GM18502 (cell line): Measurements from ENCODE around the gene KDM3B.

Source experiments
- ATAC-seq: cut with Tn5 transposase; IDR thresholded peaks from one replicate; pipeline ENCODE4 v1.9.1; 2021; ENCODE audit warnings: mild to moderate bottlenecking; ENCODE audit not compliant: unreplicated experiment, poor library complexity

Gene KDM3B

DNA sequence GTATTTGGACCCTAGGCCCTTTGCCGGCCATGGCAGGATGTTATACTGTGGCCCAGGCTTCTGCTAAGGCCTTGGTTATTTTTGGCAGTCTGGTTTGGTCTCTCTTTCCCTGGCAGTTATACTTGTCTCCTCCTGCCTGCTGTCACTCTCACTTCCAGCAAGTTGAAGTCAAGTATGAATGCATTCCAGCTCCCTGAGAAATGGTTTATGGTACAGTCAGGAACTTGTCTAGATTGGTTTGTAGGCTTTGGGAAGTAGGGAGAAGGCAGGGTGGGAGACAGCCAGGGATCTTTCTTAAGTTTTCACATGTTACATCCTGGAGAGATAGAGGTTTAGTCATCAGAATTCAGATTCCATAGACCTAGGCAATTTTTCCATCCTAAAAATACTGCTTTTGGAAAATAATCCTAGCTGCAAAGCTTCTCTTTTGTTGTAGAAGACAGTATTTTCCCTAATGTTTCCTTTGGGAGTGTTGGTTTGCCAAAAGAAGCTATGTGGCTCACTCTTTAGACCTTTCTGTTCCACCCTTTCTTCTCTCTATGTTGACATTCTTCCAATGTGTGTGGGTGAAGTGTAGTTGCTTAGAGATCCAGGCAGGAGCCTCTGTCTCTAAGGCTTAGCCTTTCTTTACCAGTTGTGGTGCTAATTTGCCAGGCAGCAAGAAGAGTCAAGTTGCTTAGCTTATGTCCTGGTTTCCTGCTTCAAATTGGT is 2.5 kb upstream of the KDM3B start:
- no peak for ATAC-seq

DNA sequence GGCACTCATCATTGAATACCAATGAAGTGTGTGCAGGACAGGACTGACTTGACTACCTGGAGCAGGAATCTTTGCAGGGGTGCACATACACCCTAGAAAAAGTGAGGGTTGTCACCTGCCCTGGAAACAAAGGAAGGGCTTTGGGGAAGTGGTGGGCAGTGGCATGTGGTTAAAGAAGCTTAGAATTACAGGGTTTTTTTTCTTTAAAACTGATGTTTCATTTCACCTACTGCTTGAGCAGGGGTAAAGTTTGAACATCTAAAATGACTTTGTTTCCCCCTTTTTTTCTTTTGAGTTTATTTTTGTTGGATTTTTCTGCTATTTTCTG is 2.0 kb upstream of the KDM3B start:
- no peak for ATAC-seq

DNA sequence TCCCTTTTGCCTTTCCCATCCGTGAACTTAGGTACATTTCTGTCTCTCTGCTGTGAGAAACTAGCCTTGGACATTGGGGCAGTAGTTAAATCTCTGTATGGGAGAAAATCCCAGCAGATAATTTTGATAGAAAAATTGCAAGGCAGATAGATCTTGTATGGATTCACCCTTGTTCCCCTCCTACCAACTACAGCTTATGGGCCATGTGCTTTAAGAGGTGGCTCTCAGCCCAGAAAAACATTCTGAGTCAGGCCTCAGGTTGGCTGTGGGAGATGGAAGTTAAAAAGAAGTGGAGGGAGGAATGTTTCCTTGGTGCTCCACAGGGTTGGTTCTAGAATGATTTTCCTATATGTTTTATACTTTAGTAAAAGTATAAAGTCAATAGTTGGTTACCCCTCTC is 1.4 kb upstream of the KDM3B start:
- ATAC-seq: no peak

DNA sequence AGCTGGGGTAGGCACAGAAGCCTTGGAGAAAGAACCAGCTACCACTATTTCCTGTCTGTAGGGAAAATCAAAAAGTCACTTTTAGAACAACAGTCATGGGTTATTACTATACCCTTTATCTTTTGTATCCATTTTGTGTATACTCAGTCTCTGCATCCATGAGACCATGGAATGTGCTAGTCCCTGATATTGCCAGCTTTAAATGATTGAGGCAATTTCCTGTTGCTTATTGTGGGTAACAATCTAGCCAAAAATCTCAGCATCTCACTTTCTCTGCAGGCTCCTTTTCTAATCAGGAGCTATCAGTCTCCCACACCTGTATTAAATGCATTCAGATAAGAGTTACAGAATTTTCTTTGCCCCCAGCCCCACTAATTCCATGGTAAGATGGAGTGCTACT is 968 bp upstream of the KDM3B start:
- no peak for ATAC-seq

DNA sequence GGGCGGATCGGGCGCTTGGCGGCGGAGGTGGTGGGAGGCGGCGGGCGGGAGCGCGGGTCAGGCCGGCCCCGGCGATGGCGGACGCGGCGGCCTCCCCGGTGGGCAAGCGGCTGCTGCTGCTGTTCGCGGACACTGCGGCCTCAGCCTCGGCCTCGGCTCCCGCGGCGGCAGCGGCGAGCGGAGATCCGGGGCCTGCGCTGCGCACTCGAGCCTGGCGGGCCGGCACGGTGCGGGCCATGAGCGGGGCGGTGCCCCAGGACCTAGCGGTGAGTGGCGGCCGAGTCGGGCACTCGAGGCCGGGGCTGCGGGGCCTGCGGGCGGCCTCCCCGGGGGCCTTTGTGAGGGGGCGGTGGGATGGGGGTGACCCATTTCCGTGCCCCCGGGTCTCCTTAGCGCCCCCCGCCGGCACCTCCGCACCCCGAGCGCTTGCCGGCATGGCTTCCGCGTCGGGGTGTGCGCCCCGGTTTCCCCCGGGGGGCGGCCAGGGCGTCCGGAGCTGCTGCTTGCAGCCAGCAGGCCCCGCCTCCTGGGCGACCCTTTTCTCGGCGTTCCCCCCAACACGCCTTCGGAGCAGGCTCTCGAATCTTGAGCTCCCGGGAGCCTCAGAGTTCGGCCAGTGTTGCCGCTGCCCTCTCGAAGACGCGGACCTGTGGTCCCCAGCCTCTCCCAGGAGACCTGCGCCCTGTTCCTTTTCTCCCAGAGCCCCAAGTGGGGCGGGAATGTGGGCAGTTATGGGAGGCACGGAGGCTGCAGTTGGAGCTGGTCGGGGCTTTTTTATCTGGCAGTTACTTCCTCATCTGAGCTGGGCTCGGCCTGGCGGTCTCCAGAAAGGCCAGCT is 456 bp downstream of the KDM3B start:
- peak; percentile 45 for ATAC-seq

DNA sequence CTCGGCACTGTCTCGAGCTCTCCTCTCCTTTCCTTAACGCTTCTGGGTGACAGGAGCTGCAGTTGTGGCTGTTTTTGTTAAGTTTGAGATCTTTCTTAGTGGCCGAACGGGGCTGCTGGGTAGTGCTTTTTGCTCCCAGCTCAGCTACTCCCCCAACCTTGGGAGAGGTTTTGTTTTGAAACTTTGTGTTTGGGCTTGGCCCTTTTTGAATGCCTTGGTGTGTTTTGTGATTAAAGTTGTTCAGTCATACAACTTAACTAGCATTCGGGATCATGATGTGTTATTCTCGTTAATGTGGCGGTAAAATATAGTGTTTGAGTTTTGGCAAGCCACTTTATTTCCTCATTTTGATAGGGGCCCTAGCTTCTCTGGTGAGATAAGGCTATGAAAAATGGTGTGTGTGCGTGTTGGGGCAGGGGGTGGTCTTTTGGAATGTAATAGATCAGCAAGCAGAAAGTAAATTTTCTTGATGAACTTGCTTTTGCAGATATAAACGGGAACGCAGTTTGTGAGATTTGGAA is 1.1 kb downstream of the KDM3B start:
- no peak for ATAC-seq

DNA sequence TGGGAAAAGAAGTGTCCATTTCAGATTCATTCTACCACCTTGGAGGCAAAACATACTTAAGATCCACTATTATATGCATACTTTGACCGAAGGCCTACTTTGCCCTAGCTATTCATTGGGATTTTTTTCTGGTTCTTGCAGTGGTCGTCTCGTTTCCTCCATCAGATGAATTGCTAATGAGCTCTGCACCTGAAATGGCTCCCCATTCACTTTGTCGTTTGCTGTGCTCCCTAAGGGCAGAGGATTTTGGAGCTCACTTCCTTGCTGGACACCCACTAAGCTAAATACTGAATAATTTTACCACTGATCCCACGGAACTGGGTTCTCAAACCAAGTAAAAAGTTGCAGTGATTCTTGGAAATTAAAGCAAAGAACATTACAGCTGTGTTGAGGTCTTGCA is 1.9 kb downstream of the KDM3B start:
- ATAC-seq: no peak

DNA sequence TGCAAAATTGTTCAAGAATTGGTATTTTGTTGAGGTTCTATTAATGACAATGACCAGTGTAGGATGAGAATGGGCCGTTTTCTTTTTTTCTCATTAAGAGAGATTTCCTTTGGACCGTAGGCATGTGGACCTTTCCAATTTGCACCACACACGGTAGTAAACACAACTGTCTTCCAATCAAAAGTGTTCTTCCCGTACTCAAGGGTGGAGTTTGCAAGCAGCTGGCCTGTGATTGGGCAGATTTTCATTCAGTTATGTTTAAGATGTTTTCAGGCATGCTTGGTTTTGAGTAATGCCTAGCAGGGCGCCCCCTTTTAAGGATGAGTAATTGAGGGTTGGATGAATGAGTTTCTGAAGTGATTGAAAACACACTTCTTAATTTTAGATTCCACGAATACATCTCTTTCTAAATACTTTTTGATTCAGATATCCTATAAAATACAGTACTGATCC is 2.5 kb downstream of the KDM3B start:
- no peak for ATAC-seq

DNA sequence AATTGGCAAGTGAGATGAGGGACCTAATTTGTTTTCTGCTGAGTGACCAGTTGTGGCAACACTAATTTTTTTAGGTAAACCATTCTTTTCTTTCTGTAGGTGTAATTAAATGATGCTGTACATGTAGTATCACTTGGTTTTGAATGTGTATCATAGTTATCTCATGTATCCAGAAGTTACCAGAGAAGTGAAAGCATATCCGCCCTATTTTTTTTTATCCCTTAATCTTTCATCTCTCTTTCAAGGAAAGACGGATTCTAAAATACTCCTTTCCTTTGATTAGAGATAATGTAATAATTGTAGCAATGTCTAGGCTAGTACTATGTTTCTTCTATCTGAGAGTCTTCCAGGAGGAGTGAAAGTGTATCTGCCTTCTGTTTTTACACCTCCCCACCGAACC is 7.1 kb downstream of the KDM3B start:
- no peak for ATAC-seq

DNA sequence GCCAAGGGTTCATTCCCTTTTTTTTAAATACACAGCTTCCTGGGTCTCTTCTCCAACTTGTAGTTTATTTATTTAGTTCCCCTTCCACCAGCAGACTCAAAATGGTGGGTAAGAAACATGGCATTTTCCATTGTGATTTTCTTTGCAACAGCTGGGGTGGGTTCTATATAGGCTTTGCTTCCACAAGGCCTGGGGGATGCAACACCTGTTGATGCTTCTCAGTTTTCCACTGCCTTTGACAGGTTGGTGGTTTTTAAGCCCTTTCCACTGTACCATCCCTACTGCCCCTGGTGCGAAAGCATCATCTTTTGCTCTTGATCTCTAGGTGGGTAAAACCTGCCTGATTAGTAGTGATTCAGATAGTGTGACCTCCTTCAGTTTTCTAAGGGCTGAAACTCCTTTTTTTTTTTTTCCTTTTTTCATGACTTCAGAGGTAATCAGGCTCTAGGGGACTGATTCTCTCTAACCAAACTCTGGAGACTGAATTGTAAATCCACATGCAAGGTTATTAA is 8.5 kb downstream of the KDM3B start:
- no peak for ATAC-seq

DNA sequence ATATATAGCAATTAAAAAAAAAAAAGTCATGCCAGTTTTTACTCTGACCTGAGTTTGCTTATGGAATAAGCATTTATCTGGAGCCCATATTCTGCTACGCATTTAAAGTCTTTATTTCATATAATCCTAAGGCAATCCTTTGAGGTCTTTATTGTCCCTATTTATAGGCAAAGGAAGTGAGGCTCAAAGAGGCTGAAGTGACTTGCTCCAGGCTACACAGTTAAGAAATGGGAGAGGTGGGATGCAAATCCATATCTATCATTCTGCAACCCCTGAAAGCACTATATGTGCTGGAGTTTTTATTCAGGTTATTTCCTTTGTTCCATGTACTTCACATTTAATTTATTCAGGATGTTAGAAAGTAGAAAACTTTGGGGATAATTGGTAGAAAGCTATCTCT is 12.1 kb downstream of the KDM3B start:
- ATAC-seq: no peak

DNA sequence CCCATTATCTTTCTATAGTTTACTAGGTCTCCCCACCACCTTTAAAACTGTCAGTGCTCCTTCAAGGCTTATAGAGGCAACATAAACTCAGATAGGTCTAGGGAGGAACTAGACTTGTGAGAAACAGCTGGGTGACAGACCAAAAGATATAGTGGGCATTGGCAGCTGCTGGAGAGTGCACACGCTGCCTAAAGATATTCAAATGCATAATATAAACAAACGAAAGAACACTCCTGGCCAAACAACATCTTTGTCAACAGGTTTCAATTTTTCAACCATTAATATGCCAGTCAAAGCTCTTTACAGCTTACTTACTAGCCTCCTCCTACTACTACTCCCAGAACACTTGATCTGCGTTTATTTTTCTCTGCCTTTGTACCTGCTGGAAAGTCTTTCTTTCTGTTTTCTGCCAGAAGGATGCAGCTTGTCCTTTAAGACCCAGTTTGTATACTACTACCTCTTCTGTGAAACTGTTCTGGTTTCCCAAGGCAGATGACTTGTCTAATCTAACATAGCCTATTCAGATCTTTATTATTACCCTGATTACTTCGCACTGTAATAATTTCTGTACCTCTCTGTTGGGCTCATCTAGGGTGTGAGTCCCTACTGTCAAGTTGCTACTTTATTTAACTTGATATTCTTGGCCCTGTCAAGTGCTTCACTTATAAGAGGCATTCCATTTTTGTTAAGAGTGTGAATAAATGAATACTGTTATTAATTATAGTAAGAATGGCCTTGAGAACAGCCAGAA is 14.3 kb downstream of the KDM3B start:
- ATAC-seq: no peak

DNA sequence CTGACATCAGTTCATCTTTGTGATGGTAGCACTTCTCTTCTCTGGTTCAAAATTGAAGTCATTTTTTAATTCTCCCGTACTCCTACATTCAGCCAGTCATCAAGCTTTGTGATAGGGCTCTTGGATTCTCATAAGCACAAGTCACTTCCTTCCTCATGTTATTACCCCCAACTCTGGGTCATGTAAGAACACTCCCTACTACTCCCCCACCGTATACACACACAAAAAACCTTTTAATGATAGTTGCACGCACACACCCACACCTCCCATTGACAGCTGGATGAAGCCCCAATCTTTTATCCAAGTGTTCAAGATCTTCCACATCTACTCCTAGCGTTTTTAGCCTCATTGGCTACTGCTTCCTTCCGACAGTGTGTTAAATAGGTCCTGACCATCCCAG is 16.8 kb downstream of the KDM3B start:
- ATAC-seq: no peak

DNA sequence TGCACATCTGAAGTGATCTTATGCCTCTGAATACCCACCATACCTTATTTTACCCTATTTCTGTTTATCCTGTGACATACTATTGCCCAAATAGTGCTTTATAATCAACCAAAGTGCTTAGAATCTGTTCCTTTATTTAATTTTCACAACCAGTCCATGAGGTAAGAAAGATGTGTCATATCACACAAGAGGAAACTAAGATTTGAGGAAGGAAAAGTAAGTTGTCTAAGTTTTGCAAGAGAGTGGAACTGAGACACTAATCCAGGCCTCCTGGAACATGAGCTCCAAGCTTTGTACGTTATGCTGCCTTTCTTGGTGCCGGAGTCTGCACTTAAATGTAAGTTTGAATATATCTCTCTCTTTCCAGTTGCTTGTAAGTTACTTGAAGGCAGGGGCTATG is 17.2 kb downstream of the KDM3B start:
- no peak for ATAC-seq

DNA sequence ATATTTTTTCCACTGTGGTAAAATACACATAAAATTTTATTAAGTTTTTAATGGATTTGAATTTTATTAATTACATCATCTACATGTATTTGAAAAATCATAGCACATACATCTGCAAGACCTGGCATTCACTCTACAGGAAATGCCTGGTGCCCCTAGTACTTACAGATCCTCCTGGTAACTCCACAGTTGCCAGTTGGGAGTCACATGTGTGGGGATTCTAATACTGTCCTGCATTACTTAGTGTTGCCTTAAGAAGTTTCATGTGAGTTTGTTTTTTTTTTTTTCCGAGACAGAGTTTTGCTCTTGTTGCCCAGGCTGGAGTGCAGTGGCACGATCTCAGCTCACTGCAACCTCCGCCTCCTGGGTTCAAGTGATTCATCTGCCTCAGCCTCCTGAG is 18.1 kb downstream of the KDM3B start:
- no peak for ATAC-seq

DNA sequence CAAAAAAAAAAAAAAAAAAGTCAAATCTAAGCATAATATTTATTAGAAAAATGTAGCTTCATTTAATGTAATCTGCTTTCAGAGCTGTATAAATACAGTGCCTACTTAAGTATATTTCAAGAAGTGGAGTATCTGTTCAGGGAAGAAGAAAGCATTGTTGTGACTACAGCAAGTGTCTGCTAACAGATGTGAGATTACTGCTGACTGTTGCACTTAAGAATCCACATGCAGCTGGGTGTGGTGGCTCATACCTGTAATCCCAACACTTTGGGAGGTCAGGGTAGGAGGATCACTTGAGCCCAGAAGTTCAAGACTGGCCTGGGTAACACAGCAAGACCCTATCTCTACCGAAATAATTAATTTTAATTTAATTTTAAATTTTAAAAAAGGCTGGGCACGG is 19.0 kb downstream of the KDM3B start:
- no peak for ATAC-seq

DNA sequence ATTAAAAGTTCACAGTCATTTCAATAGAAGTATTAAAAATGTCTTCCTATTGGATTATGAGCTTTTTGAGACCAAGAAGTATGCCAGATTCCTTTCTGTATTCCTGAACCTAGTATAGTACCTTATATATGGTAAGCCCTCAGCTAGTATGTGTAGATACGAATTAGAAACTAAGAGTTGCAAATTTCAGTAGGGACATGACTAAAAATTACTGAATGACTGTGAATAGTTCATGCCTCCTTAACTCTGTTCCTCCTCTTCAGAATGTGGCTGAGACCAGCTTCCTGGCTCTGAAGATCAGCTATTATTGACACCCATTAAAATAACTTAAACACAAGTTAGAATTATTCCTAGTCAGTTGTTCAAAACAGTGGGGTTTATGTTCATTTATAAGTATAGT is 19.7 kb downstream of the KDM3B start:
- peak; percentile 77 for ATAC-seq

DNA sequence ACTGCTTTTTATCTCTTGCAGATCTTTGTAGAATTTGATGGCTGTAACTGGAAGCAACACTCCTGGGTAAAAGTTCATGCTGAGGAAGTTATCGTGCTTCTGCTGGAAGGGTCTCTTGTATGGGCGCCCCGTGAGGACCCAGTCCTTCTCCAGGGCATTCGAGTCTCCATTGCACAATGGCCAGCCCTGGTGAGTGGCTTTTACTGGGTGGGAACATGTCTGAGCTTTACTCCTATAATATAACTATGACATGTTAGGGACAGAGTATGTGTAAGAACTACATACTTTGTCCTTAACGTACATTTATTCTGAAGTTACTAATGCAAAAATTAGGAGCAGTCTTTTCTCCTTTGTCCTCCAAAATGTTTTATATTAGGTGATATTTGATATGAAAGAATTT is 20.2 kb downstream of the KDM3B start:
- no peak for ATAC-seq

DNA sequence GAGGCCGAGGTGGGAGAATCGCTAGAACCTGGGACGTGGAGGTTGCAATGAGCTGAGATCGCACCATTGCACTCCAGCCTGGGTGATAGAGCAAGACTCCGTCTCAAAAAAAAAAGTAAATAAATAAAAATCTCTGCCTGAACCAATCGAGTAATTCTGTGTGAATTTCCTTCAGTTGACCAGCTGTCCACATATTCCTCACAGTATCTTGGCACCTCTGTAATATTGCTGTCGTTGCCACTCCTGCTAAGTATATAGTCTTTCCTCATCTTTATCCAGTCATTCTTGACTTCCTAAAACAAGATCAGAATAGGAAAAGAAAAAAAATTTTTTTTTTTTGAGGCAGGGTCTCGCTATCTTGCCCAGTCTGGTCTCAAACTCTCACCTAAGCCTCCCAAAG is 29.9 kb downstream of the KDM3B start:
- ATAC-seq: no peak

DNA sequence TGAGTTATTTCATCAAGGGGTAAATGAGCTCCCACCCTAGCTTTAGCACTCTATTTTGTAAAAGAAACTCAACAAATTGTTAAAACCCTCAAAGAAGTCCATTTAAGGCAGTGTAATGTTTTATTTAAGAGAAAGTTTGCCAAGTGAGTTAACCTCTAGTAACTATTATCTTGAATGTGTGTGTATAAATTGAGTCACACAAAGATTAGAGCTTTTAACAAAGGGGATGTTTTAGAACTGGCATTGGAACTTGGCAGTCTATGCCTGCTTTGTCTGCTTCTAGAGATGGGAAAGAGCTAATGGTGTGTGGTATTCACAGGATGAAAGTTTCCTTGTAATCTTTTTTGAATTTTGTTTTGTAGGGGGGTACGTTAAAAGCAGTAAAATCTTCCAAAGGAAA is 33.2 kb downstream of the KDM3B start:
- no peak for ATAC-seq

DNA sequence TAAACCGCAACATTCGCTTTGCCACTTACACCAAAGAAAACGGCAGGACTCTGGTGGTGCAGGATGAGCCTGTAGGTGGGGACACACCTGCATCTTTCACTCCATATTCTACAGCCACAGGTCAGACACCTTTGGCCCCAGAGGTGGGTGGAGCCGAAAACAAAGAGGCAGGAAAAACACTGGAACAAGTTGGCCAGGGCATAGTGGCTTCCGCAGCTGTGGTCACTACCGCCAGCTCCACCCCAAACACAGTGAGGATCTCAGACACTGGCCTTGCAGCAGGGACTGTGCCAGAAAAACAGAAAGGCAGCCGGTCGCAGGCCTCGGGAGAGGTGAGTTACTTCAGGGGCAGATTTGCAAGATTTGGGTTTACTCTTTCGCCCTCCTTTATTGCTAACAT is 33.8 kb downstream of the KDM3B start:
- no peak for ATAC-seq
